Endodermal cell (in vitro differentiated cells): ENCODE results near the gene IFNGR2. TPM values are rescaled to one million over a fixed set of nuclear protein-coding genes. Genes with fewer than 3 reads are reported as not detected.

Source experiments
- DNase-seq: peaks from one replicate; pipeline ENCODE4 v3.0.0-alpha.2; 2017
- H3K27ac ChIP-seq: 2 replicates; pipeline ENCODE4 v1.5.1; 2013; ENCODE audit warnings: mild to moderate bottlenecking, low read depth, low read length, moderate library complexity
- H3K27me3 ChIP-seq: 2 replicates; pipeline ENCODE4 v1.6.1; 2013; ENCODE audit warnings: mild to moderate bottlenecking, low read length, moderate library complexity; ENCODE audit not compliant: insufficient read depth, control insufficient read depth, poor library complexity, severe bottlenecking
- H3K36me3 ChIP-seq: 2 replicates; pipeline ENCODE4 v1.7.0; 2013; ENCODE audit warnings: mild to moderate bottlenecking, low read length, moderate library complexity; ENCODE audit not compliant: control insufficient read depth, insufficient read depth
- H3K4me1 ChIP-seq: one replicate; pipeline ENCODE4 v1.7.0; 2013; ENCODE audit warnings: low read length; ENCODE audit not compliant: control insufficient read depth, insufficient read depth
- H3K4me3 ChIP-seq: 2 replicates; pipeline ENCODE4 v1.5.1; 2013; ENCODE audit warnings: mild to moderate bottlenecking, low read length, moderate library complexity
- H3K9ac ChIP-seq: 2 replicates; pipeline ENCODE4 v1.6.1; 2013; ENCODE audit warnings: mild to moderate bottlenecking, low read length, moderate library complexity; ENCODE audit not compliant: poor library complexity, severe bottlenecking; ENCODE audit errors: extremely low read depth
- H3K9me3 ChIP-seq: 2 replicates; pipeline ENCODE4 v1.6.1; 2013; ENCODE audit warnings: mild to moderate bottlenecking, low read length, moderate library complexity; ENCODE audit not compliant: control insufficient read depth
- H3K27ac Mint-ChIP-seq: 2 replicates; pipeline ENCODE4 v1.8.0; 2020; ENCODE audit warnings: mixed read lengths
- H3K27me3 Mint-ChIP-seq: 2 replicates; pipeline ENCODE4 v1.8.0; 2021; ENCODE audit warnings: mild to moderate bottlenecking, mixed read lengths; ENCODE audit not compliant: insufficient read depth
- H3K36me3 Mint-ChIP-seq: 2 replicates; pipeline ENCODE4 v1.8.0; 2020; ENCODE audit warnings: low read depth, mixed read lengths
- H3K4me1 Mint-ChIP-seq: 2 replicates; pipeline ENCODE4 v1.8.0; 2020; ENCODE audit warnings: mixed read lengths
- H3K4me3 Mint-ChIP-seq: 2 replicates; pipeline ENCODE4 v1.8.0; 2020; ENCODE audit warnings: mild to moderate bottlenecking, moderate library complexity, mixed read lengths
- H3K9me3 Mint-ChIP-seq: 2 replicates; pipeline ENCODE4 v1.8.0; 2020; ENCODE audit warnings: mild to moderate bottlenecking, mixed read lengths
- CTCF ChIP-seq: fragments of 200-600 bp; sonication (generic); conservative IDR thresholded peaks from 2 replicates; pipeline ENCODE4 v1.5.0; 2021; ENCODE audit warnings: antibody characterized with exemption, mild to moderate bottlenecking
- WGBS, 2 experiments: methylation state at CpG; one replicate each; pipeline versions ENCODE4 v1.1.5 to v1.1.7; 2013; ENCODE audit warnings: missing lambda C conversion rate in 2 of 2, mixed read lengths in 1 of 2; ENCODE audit not compliant: insufficient coverage in 1 of 2, insufficient read length in 1 of 2; 5-methylcytosine and 5-hydroxymethylcytosine counted together
- total RNA-seq, 2 donors: library from RNA; stranded (reverse); fragmentation: NEBNext Ultra II Directional in 1 of 2; extraction: Animal tissue kit (Norgen Biotek cat#: 25700) in 1 of 2; gene quantifications; 2 replicates in 1 of 2; 3 replicates in 1 of 2; pipeline ENCODE4 v1.2.1, GENCODE V29; 2021

The IFNGR2 gene
- total RNA-seq, 2 donors from 2014 or later = 41.9 to 55.1 TPM

- WGBS, 2 experiments = 86 to 95% methylated on average over 4 to 11 of the region's 11 CpGs
- no peak for DNase-seq
- H3K9ac ChIP-seq = no peak overlapping the region
- Mint-ChIP-seq H3K36me3 (no peaks in the 10 kb centered on the region), H3K4me3 (no peak overlapping the region), H3K27ac (no peak overlapping the region), H3K9me3 (no peaks in the 10 kb centered on the region), H3K4me1 (peaks cover 4% of the 10 kb centered on the region), H3K27me3 (peaks cover 2% of the 10 kb centered on the region)
- H3K4me3 ChIP-seq = no peak overlapping the region
- no peaks in the 10 kb centered on the region for H3K4me1 ChIP-seq
- no peaks in the 10 kb centered on the region for H3K27me3 ChIP-seq
- no peaks in the 10 kb centered on the region for H3K9me3 ChIP-seq
- H3K36me3 ChIP-seq = no peaks in the 10 kb centered on the region
- H3K27ac ChIP-seq = no peak overlapping the region
- TF ChIP-seq CTCF = no peak
Observed at GRCh38 chr21:33392284-33392985, 10.8 kb upstream of the IFNGR2 start.

GRCh38 chr21:33393348-33393747 lies 9.9 kb upstream of the IFNGR2 start:
- H3K27me3 ChIP-seq = no peaks in the 10 kb centered on the region
- Mint-ChIP-seq H3K27ac (no peak overlapping the region), H3K36me3 (no peaks in the 10 kb centered on the region), H3K9me3 (no peaks in the 10 kb centered on the region), H3K27me3 (peaks cover 2% of the 10 kb centered on the region), H3K4me1 (peaks cover 4% of the 10 kb centered on the region), H3K4me3 (no peak overlapping the region)
- no peaks in the 10 kb centered on the region for H3K9me3 ChIP-seq
- H3K9ac ChIP-seq = no peak overlapping the region
- H3K36me3 ChIP-seq = no peaks in the 10 kb centered on the region
- DNase-seq = no peak
- H3K4me1 ChIP-seq = no peaks in the 10 kb centered on the region
- H3K27ac ChIP-seq = no peak overlapping the region
- WGBS, 2 experiments = 82 to 90% methylated on average over 5 of the region's 5 CpGs
- TF ChIP-seq CTCF = no peak
- H3K4me3 ChIP-seq = no peak overlapping the region

- H3K27ac Mint-ChIP-seq = no peak overlapping the region
- no peak for TF ChIP-seq CTCF
- no peak for DNase-seq
- H3K36me3 Mint-ChIP-seq = no peaks in the 10 kb centered on the region
- Histone ChIP-seq H3K27me3 (no peaks in the 10 kb centered on the region), H3K9me3 (no peaks in the 10 kb centered on the region), H3K36me3 (no peaks in the 10 kb centered on the region), H3K4me3 (no peak overlapping the region), H3K4me1 (no peaks in the 10 kb centered on the region), H3K9ac (no peak overlapping the region), H3K27ac (no peak overlapping the region)
- WGBS, 2 experiments = 91 to 92% methylated on average over 4 of the region's 8 CpGs
- H3K4me1 Mint-ChIP-seq = peaks cover 4% of the 10 kb centered on the region
- H3K27me3 Mint-ChIP-seq = peaks cover 2% of the 10 kb centered on the region
- H3K4me3 Mint-ChIP-seq = no peak overlapping the region
- no peaks in the 10 kb centered on the region for H3K9me3 Mint-ChIP-seq
Observed at GRCh38 chr21:33394260-33394659, 9.0 kb upstream of the IFNGR2 start.
